Diencephalon (tissue), 1 donor: ENCODE results near the gene CMC1. TPM values are rescaled to one million over a fixed set of nuclear protein-coding genes. Genes with fewer than 3 reads are reported as not detected.

Source experiments
- total RNA-seq: library from RNA; depleted of rRNA; stranded (reverse); fragments of >200 nt; gene quantifications from one replicate; pipeline ENCODE4 v1.2.3, GENCODE V29; 2014

The CMC1 gene
- total RNA-seq: 4.2 TPM

GRCh38 chr3:28241221-28242160 is at the start of gene CMC1:
Gene CMC1 (plus strand): TSS chr3:28241619. CDS start chr3:28241794, 175 bp downstream.

GRCh38 chr3:28348629-28349468 is 107.4 kb downstream of the CMC1 start, which contains the start of the genes AZI2 and ZCWPW2:
Gene AZI2 (minus strand): TSS chr3:28348824. CDS start chr3:28340617, 8,207 bp downstream.
Gene ZCWPW2 (plus strand): TSS chr3:28348721. CDS start chr3:28413069, 64,348 bp downstream.

Other genes starting within 250 kb of the CMC1 start
- gene ZCWPW2, start 107.1 kb downstream of the CMC1 start, total RNA-seq: 2.8 TPM
- 75.2 TPM for gene AZI2, start 107.2 kb downstream of the CMC1 start, total RNA-seq